K562 (cell line): ENCODE measurements around the gene CCDC3. TPM values are rescaled to one million over a fixed set of nuclear protein-coding genes. Genes with fewer than 3 reads are reported as not detected.

Source experiments
- ATAC-seq: fragments of 200-7000 bp; cut with Tn5 transposase; 3 replicates; pipeline ENCODE4 v1.9.1; 2020; ENCODE audit warnings: moderate library complexity
- BruUV-seq: library from RNA; stranded (reverse); fragments of 400-500 nt; replicated peaks from 2 replicates; lab custom pipeline; 2021; lab: Mats Ljungman, UMichigan
- CTCF ChIA-PET: fragments of 300-600 bp; formaldehyde crosslinking; extraction: SDS; loops from one replicate; lab custom pipeline; 2021; ENCODE audit warnings: low intra/inter-chr PET ratio; lab: Yijun Ruan, JAX
- POLR2A ChIA-PET: fragments of 300-600, 350-650 bp; sonication (Branson Sonifier 250); formaldehyde crosslinking; extraction: SDS; loops from one replicate; lab custom pipeline; 2021; ENCODE audit warnings: antibody characterized with exemption, inconsistent platforms; lab: Yijun Ruan, JAX
- DNase-seq, 4 experiments: peaks; one replicate each; pipeline versions ENCODE4 v3.0.0 to v3.0.0-alpha.2; 2011 to 2018; ENCODE audit warnings: low spot score in 3 of 4, mixed read lengths in 3 of 4; ENCODE audit errors: extremely low read depth in 1 of 4
- FAIRE-seq: peaks from 2 replicates; lab custom pipeline; 2011; peaks lifted over from hg19 to GRCh38; lab: Jason Lieb, UNC
- H2AFZ ChIP-seq: 2 replicates; pipeline ENCODE4 v1.6.0; 2011; ENCODE audit warnings: low read depth, low read length, control low read depth, inconsistent platforms
- H3K27ac ChIP-seq: fragments of 200-600 bp; 3 replicates; pipeline ENCODE4 v1.8.0; 2011; ENCODE audit warnings: low read depth, mild to moderate bottlenecking, control low read depth, inconsistent platforms, low read length, moderate library complexity, mixed read lengths; ENCODE audit errors: extremely low read depth
- H3K27me3 ChIP-seq, 2 experiments: fragments of 300-600 bp in 1 of 2; 2 replicates in 1 of 2; 3 replicates in 1 of 2; pipeline versions ENCODE4 v1.6.0 to v1.8.0; 2011; ENCODE audit warnings: inconsistent platforms in 2 of 2, low read length in 2 of 2, mild to moderate bottlenecking in 1 of 2, mixed read lengths in 1 of 2, moderate library complexity in 1 of 2; ENCODE audit not compliant: control insufficient read depth in 2 of 2, insufficient read depth in 2 of 2
- H3K36me3 ChIP-seq: fragments of 300-600 bp; 3 replicates; pipeline ENCODE4 v1.8.0; 2011; ENCODE audit warnings: mild to moderate bottlenecking, low read length, inconsistent platforms; ENCODE audit not compliant: control insufficient read depth, insufficient read depth
- H3K4me1 ChIP-seq, 2 experiments: fragments of 200-600 bp in 1 of 2; replicated peaks in 1 of 2; 2 replicates in 1 of 2; 3 replicates in 1 of 2; pipeline versions ENCODE4 v1.5.1 to v1.8.0; 2011; ENCODE audit warnings: inconsistent platforms in 2 of 2, low read length in 2 of 2, mild to moderate bottlenecking in 1 of 2, mixed read lengths in 1 of 2, moderate library complexity in 1 of 2; ENCODE audit not compliant: control insufficient read depth in 2 of 2, insufficient read depth in 2 of 2
- H3K4me2 ChIP-seq: 2 replicates; pipeline ENCODE4 v1.6.1; 2011; ENCODE audit warnings: low read length, control low read depth, inconsistent platforms, mixed read lengths; ENCODE audit not compliant: insufficient read depth
- H3K4me3 ChIP-seq: fragments of 200-600 bp; sonication (generic), shearing (Covaris generic); 2 replicates; pipeline ENCODE4 v1.5.1; 2016; ENCODE audit warnings: control low read depth, inconsistent platforms
- H3K79me2 ChIP-seq: fragments of 200-600 bp; 3 replicates; pipeline ENCODE4 v1.8.0; 2011; ENCODE audit warnings: low read length, inconsistent platforms; ENCODE audit not compliant: control insufficient read depth, insufficient read depth
- H3K9ac ChIP-seq, 2 experiments: 2 replicates each; pipeline versions ENCODE4 v1.6.0 to v1.6.1; 2011; ENCODE audit warnings: low read depth in 2 of 2, low read length in 2 of 2, control low read depth in 1 of 2, inconsistent platforms in 1 of 2, mild to moderate bottlenecking in 1 of 2, mixed read lengths in 1 of 2; ENCODE audit not compliant: insufficient read depth in 1 of 2
- H3K9me1 ChIP-seq: one replicate; pipeline ENCODE4 v1.6.0; 2011; ENCODE audit warnings: inconsistent platforms, mild to moderate bottlenecking, low read length, moderate library complexity; ENCODE audit not compliant: control insufficient read depth, insufficient read depth
- H3K9me3 ChIP-seq: replicated peaks from 2 replicates; pipeline ENCODE4 v1.5.1; 2011; ENCODE audit warnings: low read depth, low read length, inconsistent platforms; ENCODE audit not compliant: control insufficient read depth, insufficient read depth
- H4K20me1 ChIP-seq: replicated peaks from 2 replicates; pipeline ENCODE4 v1.6.1; 2011; ENCODE audit warnings: low read length, inconsistent platforms, mixed read lengths; ENCODE audit not compliant: control insufficient read depth, insufficient read depth
- BACH1 ChIP-seq: fragments of 200-800 bp; sonication (Bioruptor generic); IDR thresholded peaks from 2 replicates; pipeline ENCODE4 v1.6.1; 2016; ENCODE audit warnings: missing genetic modification characterization, missing compliant biosample characterization
- POLR2AphosphoS2 ChIP-seq: IDR thresholded peaks from 2 replicates; pipeline ENCODE4 v1.6.1; 2012; ENCODE audit warnings: low read length, improper control_type of control experiment
- POLR2G ChIP-seq: fragments of 200-400 bp; formaldehyde crosslinking; IDR thresholded peaks from 2 replicates; pipeline ENCODE4 v1.6.1; 2017; ENCODE audit warnings: low read depth, mild to moderate bottlenecking, antibody characterized with exemption, low read length, moderate library complexity
- SNRNP70 ChIP-seq: fragments of 200-400 bp; formaldehyde crosslinking; optimal IDR thresholded peaks from 2 replicates; pipeline ENCODE3; 2017; ENCODE audit warnings: low read depth, low read length
- ZNF407 ChIP-seq: fragments of 450-650 bp; IDR thresholded peaks from 2 replicates; pipeline ENCODE4 v1.6.1; 2016; ENCODE audit warnings: low read depth
- ZNF507 ChIP-seq: conservative IDR thresholded peaks from 2 replicates; pipeline ENCODE4 v1.6.1; 2017; ENCODE audit warnings: missing genetic modification characterization, missing compliant biosample characterization
- WGBS: fragments of 100-300 bp; shearing (Covaris generic); methylation state at CpG from one replicate; pipeline ENCODE4 v1.1.6; 2016; ENCODE audit warnings: low coverage, mixed read lengths; ENCODE audit not compliant: insufficient coverage; ENCODE audit errors: missing lambda C conversion rate; 5-methylcytosine and 5-hydroxymethylcytosine counted together
- in situ Hi-C: fragments of 300-500 bp; cut with MboI; formaldehyde crosslinking; loops from 4 replicates; pipeline ENCODE4 v1.15.0; 2018; ENCODE audit warnings: inconsistent platforms, mixed read lengths
- intact Hi-C: fragments of 100-400 bp; cut with micrococcal nuclease; formaldehyde crosslinking; loops from 2 replicates; pipeline ENCODE4 v1.14.2; 2022
- polyA plus RNA-seq, 8 experiments: library from polyadenylated mRNA; depleted of rRNA in 4 of 8; stranded (reverse) in 5 of 8; unstranded in 3 of 8; fragments of >200 nt; fragmentation: Nextera tagmentation in 2 of 8; fragmentation: Illumina TruSeq in 1 of 8; extraction: Ambion mirVana in 2 of 8; extraction: Trizol in 1 of 8; gene quantifications; 2 replicates each; pipeline versions ENCODE4 v1.2.1 to v1.2.3, GENCODE V29; 2011 to 2014; ENCODE audit warnings: inconsistent platforms in 1 of 8, missing spikeins in 1 of 8
- total RNA-seq, 7 experiments: library from RNA; depleted of rRNA in 6 of 7; stranded (reverse); fragments of >200 nt in 6 of 7; fragmentation: Illumina TruSeq in 2 of 7; extraction: Trizol in 2 of 7; gene quantifications; 2 replicates each; pipeline versions ENCODE4 v1.2.1 to v1.2.3, GENCODE V29; 2011 to 2021; ENCODE audit warnings: low replicate concordance in 1 of 7

Gene CCDC3
- total and polyA plus RNA-seq, 9 of the 15 experiments (the other 6 are each of a cell fraction or from before 2014, with no cell fraction given): not detected

DNA sequence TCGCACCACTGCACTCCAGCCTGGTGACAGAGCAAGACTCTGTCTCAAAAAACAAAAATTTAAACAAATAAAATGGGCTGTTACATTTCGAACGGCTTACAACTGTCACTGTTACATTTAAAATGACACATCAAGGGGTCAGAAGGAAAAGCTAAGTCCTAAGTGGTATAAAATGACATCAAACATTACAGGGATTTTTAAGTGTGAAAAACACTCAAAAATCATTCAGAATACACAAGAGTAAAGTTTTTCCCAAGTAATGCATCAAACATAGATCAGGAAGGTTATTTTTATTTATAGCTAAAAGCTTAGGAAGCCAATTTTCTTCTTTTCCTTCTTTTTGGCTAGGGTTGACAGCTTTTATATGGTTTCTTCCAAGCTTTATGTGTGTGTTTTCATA lies 39.0 kb downstream of the CCDC3 start:
- ChIA-PET CTCF (no interaction called here), POLR2A (no interaction called here)
- 0% methylated on average over 3 of the region's 3 CpGs for WGBS
- H2AFZ ChIP-seq: no peak overlapping the region
- in situ Hi-C loops: no loop called here
- H3K9ac ChIP-seq: no peak overlapping the region
- no peaks in the 10 kb centered on the region for H3K4me1 ChIP-seq
- H3K9me3 ChIP-seq: 0 out of 2 replicates have a peak, but pooled peaks cover 1% of the 10 kb centered on the region
- H3K36me3 ChIP-seq: no peaks in the 10 kb centered on the region
- no peaks in the 10 kb centered on the region; the same call in 1 of the 2 replicates for H4K20me1 ChIP-seq
- ATAC-seq: no peak
- peaks cover 5 to 9% of the 10 kb centered on the region in 2 experiments for H3K27me3 ChIP-seq
- no peak overlapping the region for H3K27ac ChIP-seq
- FAIRE-seq: no peak
- H3K9me1 ChIP-seq: no peaks in the 10 kb centered on the region
- intact Hi-C loops: no loop called here
- H3K4me2 ChIP-seq: no peak overlapping the region
- no peak overlapping the region for H3K4me3 ChIP-seq
- TF ChIP-seq POLR2AphosphoS2 (no peak), ZNF507 (tag) (no peak), ZNF407 (no peak), POLR2G (no peak), BACH1 (no peak), SNRNP70 (no peak)
- H3K79me2 ChIP-seq: no peaks in the 10 kb centered on the region
- no peak for DNase-seq
- no TSS peak for BruUV-seq
